ENCODE data around the gene PROSER1. TPM values are rescaled to one million over a fixed set of nuclear protein-coding genes. Genes with fewer than 3 reads are reported as not detected.

PROSER1 gene
- total and polyA plus RNA-seq, 7 donors = 9.2 to 20.3 (median 13.6) TPM

DNA sequence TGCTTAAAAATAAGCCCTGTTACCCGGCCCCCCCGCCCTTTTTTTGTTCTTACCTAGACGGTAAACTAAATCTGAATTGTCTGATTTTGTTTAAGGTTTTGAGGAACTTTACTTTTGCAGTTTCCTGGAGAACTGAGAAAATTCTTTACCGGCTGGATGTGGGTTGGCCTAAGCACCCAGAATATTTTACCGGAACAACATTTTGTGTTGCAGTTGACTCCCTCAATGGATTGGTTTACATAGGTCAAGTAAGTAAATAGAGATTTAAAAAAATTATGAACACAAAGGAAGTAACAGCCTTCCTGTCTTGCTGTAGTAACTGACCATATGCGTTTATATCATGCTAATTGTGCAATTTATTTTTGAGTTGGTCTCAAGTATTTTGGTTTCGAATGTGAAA is 1.2 kb upstream of the PROSER1 start:
- H3K27ac ChIP-seq = peak overlapping the region; percentile 86 to 87 (median 86)

DNA sequence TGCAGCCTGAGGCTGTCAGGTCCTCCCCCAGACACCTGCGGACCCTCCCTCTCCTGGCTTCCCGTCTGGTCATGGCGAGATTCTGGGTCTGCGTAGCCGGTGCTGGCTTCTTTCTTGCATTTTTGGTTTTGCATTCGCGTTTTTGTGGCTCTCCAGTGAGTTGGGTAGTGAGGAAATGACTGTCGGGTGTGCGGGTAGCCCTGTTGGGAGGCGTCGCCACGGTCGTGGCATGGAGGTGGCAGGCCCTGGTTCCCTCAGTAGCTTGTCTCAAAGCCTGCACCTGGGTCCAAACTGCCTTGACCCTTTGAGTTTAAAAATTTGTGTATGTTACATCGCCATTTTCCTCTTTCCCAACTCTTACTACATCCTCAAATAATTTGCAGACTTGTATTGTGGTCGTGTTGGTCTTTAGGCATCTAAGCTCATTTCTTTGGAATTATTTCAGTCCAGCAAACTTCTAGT is 711 bp upstream of the PROSER1 start:
- peaks cover 0 to 58% (median 48%) of the 10 kb centered on the region in 4 donors for H3K4me1 ChIP-seq

More for the DNA sequence above, 1.2 kb upstream of the PROSER1 start:
- TF ChIP-seq POLR2A (IDR thresholded peaks at IDR 0.05) = no peak
- Histone ChIP-seq H3K9me3 (no peaks in the 10 kb centered on the region), H3K27me3 (no peaks in the 10 kb centered on the region), H3K36me3 (peaks cover 0 to 4% (median 0%) of the 10 kb centered on the region in 4 donors), H3K4me3 (peak overlapping the region; percentile 87 to 99 (median 94)), H3K4me1 (peaks cover 0 to 53% (median 46%) of the 10 kb centered on the region in 4 donors)
- intact Hi-C loops (cut with DNase I) = loop anchor here (5.0 kb wide), 1 partner anchor 578 kb away; no protein-coding TSS in a partner anchor
- 7 to 14% methylated on average over 7 of the region's 7 CpGs for whole genome bisulfite sequencing, 2 donors
- no peak for DNase-seq

DNA sequence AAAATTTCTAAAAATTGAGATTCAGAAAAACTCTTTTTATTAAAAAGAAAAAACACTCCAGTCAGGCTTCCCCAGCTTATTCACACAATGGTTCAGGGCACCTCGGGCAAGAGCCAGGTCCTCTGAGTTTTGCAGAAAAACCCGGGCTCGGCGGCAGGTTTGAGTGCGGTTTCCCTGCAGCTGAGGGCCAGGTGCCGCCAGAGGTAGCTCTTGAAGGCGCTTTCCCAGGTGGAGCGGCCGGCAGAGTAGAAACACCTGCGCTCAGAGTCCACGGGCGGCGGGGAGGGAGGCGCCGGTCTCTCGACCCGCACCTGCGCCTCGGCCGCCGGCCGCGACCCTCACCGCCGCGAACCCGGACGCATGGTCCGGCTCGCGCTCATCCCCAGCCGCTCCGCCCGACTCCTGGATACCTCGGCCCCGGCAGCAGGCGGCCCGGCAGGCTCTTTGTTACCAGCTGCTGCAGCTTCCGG is 444 bp downstream of the PROSER1 start:
- 0% methylated on average over 39 of the region's 39 CpGs for WGBS, 2 donors
- peaks cover 0 to 60% (median 48%) of the 10 kb centered on the region in 4 donors for H3K4me1 ChIP-seq

More for the DNA sequence above, 711 bp upstream of the PROSER1 start:
- Histone ChIP-seq H3K27ac (peak overlapping the region; percentile 86 to 87 (median 86)), H3K4me3 (peak overlapping the region; percentile 87 to 99 (median 94)), H3K27me3 (no peaks in the 10 kb centered on the region), H3K9me3 (no peaks in the 10 kb centered on the region), H3K36me3 (no peaks in the 10 kb centered on the region)
- no peak for DNase-seq
- TF ChIP-seq POLR2AphosphoS5 (IDR thresholded peaks at IDR 0.05) = no peak
- TF ChIP-seq, protein P1, sequence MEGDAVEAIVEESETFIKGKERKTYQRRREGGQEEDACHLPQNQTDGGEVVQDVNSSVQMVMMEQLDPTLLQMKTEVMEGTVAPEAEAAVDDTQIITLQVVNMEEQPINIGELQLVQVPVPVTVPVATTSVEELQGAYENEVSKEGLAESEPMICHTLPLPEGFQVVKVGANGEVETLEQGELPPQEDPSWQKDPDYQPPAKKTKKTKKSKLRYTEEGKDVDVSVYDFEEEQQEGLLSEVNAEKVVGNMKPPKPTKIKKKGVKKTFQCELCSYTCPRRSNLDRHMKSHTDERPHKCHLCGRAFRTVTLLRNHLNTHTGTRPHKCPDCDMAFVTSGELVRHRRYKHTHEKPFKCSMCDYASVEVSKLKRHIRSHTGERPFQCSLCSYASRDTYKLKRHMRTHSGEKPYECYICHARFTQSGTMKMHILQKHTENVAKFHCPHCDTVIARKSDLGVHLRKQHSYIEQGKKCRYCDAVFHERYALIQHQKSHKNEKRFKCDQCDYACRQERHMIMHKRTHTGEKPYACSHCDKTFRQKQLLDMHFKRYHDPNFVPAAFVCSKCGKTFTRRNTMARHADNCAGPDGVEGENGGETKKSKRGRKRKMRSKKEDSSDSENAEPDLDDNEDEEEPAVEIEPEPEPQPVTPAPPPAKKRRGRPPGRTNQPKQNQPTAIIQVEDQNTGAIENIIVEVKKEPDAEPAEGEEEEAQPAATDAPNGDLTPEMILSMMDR (IDR thresholded peaks at IDR 0.05) = no peak
- TF ChIP-seq EP300 (IDR thresholded peaks at IDR 0.05) = no peak
- TF ChIP-seq POLR2A (IDR thresholded peaks at IDR 0.05) = no peak
- 0% methylated on average over 15 of the region's 15 CpGs for WGBS, 2 donors
- intact Hi-C loops (cut with DNase I) = loop anchor here (5.0 kb wide), 1 partner anchor 579 kb away; no protein-coding TSS in a partner anchor

DNA sequence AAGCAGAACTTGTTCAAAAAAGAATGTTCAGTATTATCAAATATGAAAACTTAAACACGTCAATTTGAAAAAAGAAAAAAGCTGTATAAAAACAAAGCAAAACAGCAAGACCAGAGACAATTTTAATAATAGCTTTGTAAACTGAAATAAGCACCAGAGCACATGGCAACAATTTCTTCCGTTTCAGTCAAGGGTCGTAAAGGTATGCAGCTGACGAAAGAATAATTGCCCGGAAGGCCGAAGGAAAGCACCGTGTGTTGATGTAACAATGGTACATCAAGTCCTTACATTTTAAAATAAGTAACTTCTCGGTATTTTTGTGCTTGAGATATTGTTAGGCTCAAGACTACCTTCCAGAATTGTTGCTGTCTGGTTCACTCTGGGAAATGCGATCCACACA is 1.7 kb downstream of the PROSER1 start:
- intact Hi-C loops (cut with DNase I) = loop anchor here (5.0 kb wide), 1 partner anchor 581 kb away; no protein-coding TSS in a partner anchor
- no peak for DNase-seq
- H3K36me3 ChIP-seq = no peaks in the 10 kb centered on the region

More for the DNA sequence above, 444 bp downstream of the PROSER1 start:
- H3K4me3 ChIP-seq = peak overlapping the region; percentile 87 to 99 (median 94)
- H3K36me3 ChIP-seq = no peaks in the 10 kb centered on the region
- H3K9me3 ChIP-seq = no peaks in the 10 kb centered on the region
- TF ChIP-seq POLR2AphosphoS5 (IDR thresholded peaks at IDR 0.05) = no peak
- TF ChIP-seq POLR2A (IDR thresholded peaks at IDR 0.05) = no peak
- no peak for TF ChIP-seq EP300 (IDR thresholded peaks at IDR 0.05)
- TF ChIP-seq, protein P1 (IDR thresholded peaks at IDR 0.05) = no peak
- intact Hi-C loops (cut with DNase I) = loop anchor here (5.0 kb wide), 1 partner anchor 580 kb away; no protein-coding TSS in a partner anchor
- no peaks in the 10 kb centered on the region for H3K27me3 ChIP-seq
- H3K27ac ChIP-seq = peak overlapping the region; percentile 86 to 87 (median 86)
- DNase-seq = peak; percentile 64

DNA sequence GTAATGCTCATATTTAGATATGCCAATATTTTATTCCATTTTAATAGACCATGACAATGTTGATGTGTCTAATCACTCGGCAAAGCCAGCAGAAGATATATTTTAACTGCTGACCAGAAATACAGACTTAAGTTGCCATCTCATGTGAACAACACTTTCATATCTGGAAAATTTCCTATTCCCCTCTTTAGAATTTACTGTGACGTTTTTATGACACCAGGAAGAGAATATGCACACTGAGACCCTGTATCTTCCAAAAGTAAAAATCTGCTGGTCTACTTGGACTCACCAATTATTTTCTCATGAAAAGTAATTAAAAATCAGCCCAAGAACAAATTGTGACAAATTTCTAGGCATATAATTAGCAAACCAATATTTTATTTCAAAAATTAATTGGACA is 2.1 kb downstream of the PROSER1 start:
- H3K4me1 ChIP-seq = peaks cover 0 to 57% (median 48%) of the 10 kb centered on the region in 4 donors
- H3K27me3 ChIP-seq = no peaks in the 10 kb centered on the region
- no peaks in the 10 kb centered on the region for H3K9me3 ChIP-seq
- H3K36me3 ChIP-seq = peaks cover 0 to 2% (median 0%) of the 10 kb centered on the region in 4 donors
- no peak overlapping the region for H3K27ac ChIP-seq
- intact Hi-C loops (cut with DNase I) = loop anchor here (5.0 kb wide), 1 partner anchor 582 kb away; no protein-coding TSS in a partner anchor
- TF ChIP-seq, protein P1 (IDR thresholded peaks at IDR 0.05) = no peak
- TF ChIP-seq POLR2AphosphoS5 (IDR thresholded peaks at IDR 0.05) = no peak
- TF ChIP-seq EP300 (IDR thresholded peaks at IDR 0.05) = no peak
- no peak for TF ChIP-seq POLR2A (IDR thresholded peaks at IDR 0.05)
- peak overlapping the region in 3 of 4 donors; percentile 87 to 99 (median 96) for H3K4me3 ChIP-seq
- 5 to 25% methylated on average over 2 of the region's 2 CpGs for WGBS, 2 donors
- no peak for DNase-seq

More for the DNA sequence above, 1.7 kb downstream of the PROSER1 start:
- WGBS, 2 donors = 0 to 1% methylated on average over 9 of the region's 9 CpGs
- Histone ChIP-seq H3K27me3 (no peaks in the 10 kb centered on the region), H3K4me1 (peaks cover 0 to 60% (median 48%) of the 10 kb centered on the region in 4 donors), H3K27ac (no peak overlapping the region), H3K4me3 (peak overlapping the region; percentile 87 to 99 (median 94)), H3K9me3 (no peaks in the 10 kb centered on the region)
- TF ChIP-seq POLR2AphosphoS5 (IDR thresholded peaks at IDR 0.05) = peak in 1 of 4 donors; percentile 14
- no peak for TF ChIP-seq EP300 (IDR thresholded peaks at IDR 0.05)

All from sigmoid colon (tissue), 7 donors.